H9 (cell line): ENCODE results near the gene SETD4. TPM values are rescaled to one million over a fixed set of nuclear protein-coding genes. Genes with fewer than 3 reads are reported as not detected.

Experiments
- DNase-seq: peaks from one replicate; pipeline ENCODE4 v3.0.0-alpha.2; 2017
- H2AFZ ChIP-seq: one replicate; pipeline ENCODE4 v1.6.1; 2013; ENCODE audit warnings: mild to moderate bottlenecking, low read length, control low read depth, moderate library complexity
- H2AK5ac ChIP-seq: 2 replicates; pipeline ENCODE4 v1.6.1; 2013; ENCODE audit warnings: low read length, control low read depth, mixed read lengths; ENCODE audit not compliant: insufficient read length
- H2BK120ac ChIP-seq: one replicate; pipeline ENCODE4 v1.6.1; 2013; ENCODE audit warnings: low read depth, mild to moderate bottlenecking, low read length, control low read depth, inconsistent platforms; ENCODE audit not compliant: poor library complexity, severe bottlenecking
- H2BK12ac ChIP-seq: 2 replicates; pipeline ENCODE4 v1.6.1; 2013; ENCODE audit warnings: low read length, control low read depth, mixed read lengths, low read depth; ENCODE audit not compliant: insufficient read length
- H2BK15ac ChIP-seq: 2 replicates; pipeline ENCODE4 v1.6.1; 2013; ENCODE audit warnings: low read depth, low read length, control low read depth
- H2BK20ac ChIP-seq: one replicate; pipeline ENCODE4 v1.6.1; 2013; ENCODE audit warnings: low read depth, mild to moderate bottlenecking, low read length, control low read depth, inconsistent platforms; ENCODE audit not compliant: poor library complexity, severe bottlenecking
- H2BK5ac ChIP-seq: 2 replicates; pipeline ENCODE4 v1.6.1; 2013; ENCODE audit warnings: low read length, control low read depth, mixed read lengths; ENCODE audit not compliant: insufficient read length
- H3K14ac ChIP-seq: 2 replicates; pipeline ENCODE4 v1.6.1; 2013; ENCODE audit warnings: low read length, control low read depth; ENCODE audit not compliant: insufficient read depth
- H3K18ac ChIP-seq: 2 replicates; pipeline ENCODE4 v1.6.1; 2013; ENCODE audit warnings: low read depth, mild to moderate bottlenecking, mixed read lengths, low read length, control low read depth; ENCODE audit not compliant: insufficient read length
- H3K23ac ChIP-seq: 2 replicates; pipeline ENCODE4 v1.6.1; 2013; ENCODE audit warnings: low read length, control low read depth, mixed read lengths, low read depth; ENCODE audit not compliant: insufficient read length
- H3K23me2 ChIP-seq: 2 replicates; pipeline ENCODE4 v1.6.1; 2013; ENCODE audit warnings: low read depth, mild to moderate bottlenecking, mixed read lengths, low read length, control low read depth; ENCODE audit not compliant: insufficient read length, poor library complexity, severe bottlenecking
- H3K27ac ChIP-seq: 2 replicates; pipeline ENCODE4 v1.5.1; 2013; ENCODE audit warnings: low read length, control low read depth, mixed read lengths, low read depth; ENCODE audit not compliant: insufficient read length
- H3K27me3 ChIP-seq: 2 replicates; pipeline ENCODE4 v1.6.1; 2013; ENCODE audit warnings: low read length, control low read depth, inconsistent platforms; ENCODE audit not compliant: insufficient read depth
- H3K4ac ChIP-seq: 2 replicates; pipeline ENCODE4 v1.6.1; 2013; ENCODE audit warnings: low read depth, mild to moderate bottlenecking, control low read depth, inconsistent platforms, low read length, moderate library complexity
- H3K4me1 ChIP-seq: 2 replicates; pipeline ENCODE4 v1.6.1; 2013; ENCODE audit warnings: low read length, control low read depth, inconsistent platforms; ENCODE audit not compliant: insufficient read depth
- H3K4me2 ChIP-seq: 2 replicates; pipeline ENCODE4 v1.6.1; 2013; ENCODE audit warnings: low read length, control low read depth, mixed read lengths; ENCODE audit not compliant: insufficient read length, insufficient read depth
- H3K56ac ChIP-seq: 2 replicates; pipeline ENCODE4 v1.6.1; 2013; ENCODE audit warnings: low read depth, mild to moderate bottlenecking, mixed read lengths, low read length, control low read depth; ENCODE audit not compliant: insufficient read length
- H3K79me1 ChIP-seq: 2 replicates; pipeline ENCODE4 v1.6.1; 2013; ENCODE audit warnings: low read depth, mild to moderate bottlenecking, moderate library complexity, low read length, control low read depth, inconsistent platforms; ENCODE audit not compliant: insufficient read depth, poor library complexity, severe bottlenecking
- H3K79me2 ChIP-seq: 2 replicates; pipeline ENCODE4 v1.6.1; 2013; ENCODE audit warnings: low read length, control low read depth, inconsistent platforms; ENCODE audit not compliant: insufficient read depth
- H3K9ac ChIP-seq: 2 replicates; pipeline ENCODE4 v1.6.1; 2013; ENCODE audit warnings: low read length, control low read depth, mixed read lengths; ENCODE audit not compliant: insufficient read length; ENCODE audit errors: extremely low read depth
- H3K9me3 ChIP-seq: one replicate; pipeline ENCODE4 v1.6.1; 2013; ENCODE audit warnings: low read depth, low read length, inconsistent platforms; ENCODE audit not compliant: control insufficient read depth
- H3T11ph ChIP-seq: one replicate; pipeline ENCODE4 v1.6.1; 2013; ENCODE audit warnings: mild to moderate bottlenecking, low read length, control low read depth, inconsistent platforms
- H4K20me1 ChIP-seq: one replicate; pipeline ENCODE4 v1.6.1; 2013; ENCODE audit not compliant: control insufficient read depth, insufficient read length, insufficient read depth
- H4K5ac ChIP-seq: 2 replicates; pipeline ENCODE4 v1.6.1; 2013; ENCODE audit warnings: low read depth, mild to moderate bottlenecking, mixed read lengths, low read length, control low read depth; ENCODE audit not compliant: insufficient read length
- H4K8ac ChIP-seq: replicated peaks from 2 replicates; pipeline ENCODE4 v1.6.1; 2013; ENCODE audit warnings: low read length, control low read depth, mixed read lengths, low read depth; ENCODE audit not compliant: insufficient read length
- H4K91ac ChIP-seq: 2 replicates; pipeline ENCODE4 v1.6.1; 2013; ENCODE audit warnings: low read depth, mild to moderate bottlenecking, moderate library complexity, mixed read lengths, low read length, control low read depth; ENCODE audit not compliant: insufficient read length
- H3K27ac Mint-ChIP-seq, 3 experiments: 2 replicates in 2 of 3; 3 replicates in 1 of 3; pipeline ENCODE4 v1.8.0; 2020 to 2021; ENCODE audit warnings: mixed read lengths in 3 of 3, mild to moderate bottlenecking in 1 of 3, moderate library complexity in 1 of 3
- H3K27me3 Mint-ChIP-seq: 2 replicates; pipeline ENCODE4 v1.8.0; 2021; ENCODE audit warnings: low read depth, mild to moderate bottlenecking, moderate library complexity, mixed read lengths
- H3K36me3 Mint-ChIP-seq, 3 experiments: 2 replicates in 2 of 3; 3 replicates in 1 of 3; pipeline ENCODE4 v1.8.0; 2020 to 2021; ENCODE audit warnings: low read depth in 3 of 3, mixed read lengths in 3 of 3; ENCODE audit not compliant: insufficient read depth in 1 of 3
- H3K4me1 Mint-ChIP-seq, 2 experiments: 2 replicates each; pipeline ENCODE4 v1.8.0; 2020; ENCODE audit warnings: mixed read lengths in 2 of 2
- H3K4me3 Mint-ChIP-seq, 2 experiments: 2 replicates in 1 of 2; 3 replicates in 1 of 2; pipeline ENCODE4 v1.8.0; 2020 to 2021; ENCODE audit warnings: mild to moderate bottlenecking in 2 of 2, mixed read lengths in 2 of 2, moderate library complexity in 1 of 2
- H3K9me3 Mint-ChIP-seq, 2 experiments: 2 replicates in 1 of 2; 3 replicates in 1 of 2; pipeline ENCODE4 v1.8.0; 2020; ENCODE audit warnings: mild to moderate bottlenecking in 2 of 2, mixed read lengths in 2 of 2, moderate library complexity in 1 of 2
- CTCF ChIP-seq: fragments of 200-600 bp; sonication (generic); conservative IDR thresholded peaks from 3 replicates; pipeline ENCODE4 v1.8.0; 2021; ENCODE audit warnings: antibody characterized with exemption, mild to moderate bottlenecking
- WGBS: extraction: QIAGEN DNeasy Blood & Tissue Kit; methylation state at CpG from one replicate; pipeline ENCODE4 v1.1.7; 2013; ENCODE audit warnings: missing lambda C conversion rate, low lambda C conversion rate, mixed read lengths; ENCODE audit not compliant: insufficient read length; ENCODE audit errors: extremely low coverage; 5-methylcytosine and 5-hydroxymethylcytosine counted together
- total RNA-seq: library from RNA; stranded (reverse); gene quantifications from 2 replicates; pipeline ENCODE4 v1.2.1, GENCODE V29; 2021

The SETD4 gene
- total RNA-seq, 1 experiment from 2014 or later, result 52.5 TPM

- Histone ChIP-seq H3K79me2 (no peaks in the 10 kb centered on the region), H3K27me3 (no peaks in the 10 kb centered on the region), H4K5ac (peak overlapping the region; percentile 59), H2BK5ac (peak overlapping the region; percentile 29), H4K8ac (no peak overlapping the region), H2BK15ac (no peak overlapping the region), H3K18ac (no peak overlapping the region), H4K20me1 (no peaks in the 10 kb centered on the region), H2AFZ (no peak overlapping the region), H3K79me1 (no peaks in the 10 kb centered on the region), H3T11ph (no peak overlapping the region), H3K23ac (no peak overlapping the region), H2BK12ac (no peak overlapping the region), H3K4me2 (no peak overlapping the region), H3K9me3 (peaks cover 11% of the 10 kb centered on the region), H2AK5ac (no peak overlapping the region), H3K23me2 (no peaks in the 10 kb centered on the region), H3K56ac (no peak overlapping the region), H2BK120ac (peak overlapping the region; percentile 48), H4K91ac (no peak overlapping the region), H3K4ac (no peak overlapping the region), H3K4me1 (peaks cover 11% of the 10 kb centered on the region; the same call in 1 of the 2 replicates), H2BK20ac (no peak overlapping the region), H3K27ac (peak overlapping the region; percentile 96), H3K9ac (no peak overlapping the region), H3K14ac (no peak overlapping the region)
- no peak for DNase-seq
- Mint-ChIP-seq H3K9me3 (peaks cover 21 to 30% of the 10 kb centered on the region in 2 experiments), H3K36me3 (peaks cover 12 to 21% (median 17%) of the 10 kb centered on the region in 3 experiments), H3K27ac (peak overlapping the region in 2 of 3 experiments; percentile 85 to 99; a peak in 5 of 7 replicates), H3K4me3 (no peak overlapping the region), H3K4me1 (peaks cover 62 to 65% of the 10 kb centered on the region in 2 experiments), H3K27me3 (peaks cover 3% of the 10 kb centered on the region)
- no CpG with 5 or more reads among the region's 2 CpGs for WGBS
- no peak for TF ChIP-seq CTCF
Observed at GRCh38 chr21:36098182-36098532, 37.8 kb upstream of the SETD4 start.
